Duodenal mucosa (tissue), 2 donors: ENCODE measurements around the gene PLEKHB2.
"Not testable (repeated sequence)": the region's sequence is repeated elsewhere in the genome, so short reads cannot be mapped to it uniquely, and the experiment has no call there.

ENCODE experiments used
- H3K27ac ChIP-seq: one replicate; pipeline ENCODE4 v1.7.0; 2013; ENCODE audit warnings: low read depth, low read length
- H3K27me3 ChIP-seq, 2 donors: one replicate each; pipeline ENCODE4 v1.7.0; 2013; ENCODE audit warnings: low read length in 2 of 2, control low read depth in 1 of 2; ENCODE audit not compliant: insufficient read depth in 2 of 2, control insufficient read depth in 1 of 2
- H3K36me3 ChIP-seq, 2 donors: one replicate each; pipeline ENCODE4 v1.7.0; 2013; ENCODE audit warnings: low read length in 2 of 2, control low read depth in 1 of 2; ENCODE audit not compliant: insufficient read depth in 2 of 2, control insufficient read depth in 1 of 2
- H3K4me1 ChIP-seq, 2 donors: one replicate each; pipeline ENCODE4 v1.7.0; 2013; ENCODE audit warnings: low read length in 2 of 2, control low read depth in 1 of 2; ENCODE audit not compliant: insufficient read depth in 2 of 2, control insufficient read depth in 1 of 2
- H3K4me3 ChIP-seq, 2 donors: one replicate each; pipeline ENCODE4 v1.7.0; 2013; ENCODE audit warnings: low read length in 2 of 2, low read depth in 1 of 2
- H3K9ac ChIP-seq, 2 donors: one replicate each; pipeline ENCODE4 v1.7.0; 2013; ENCODE audit warnings: low read length in 2 of 2, low read depth in 1 of 2
- H3K9me3 ChIP-seq, 2 donors: one replicate each; pipeline ENCODE4 v1.7.0; 2013; ENCODE audit warnings: low read length in 2 of 2, control low read depth in 1 of 2; ENCODE audit not compliant: control insufficient read depth in 1 of 2

PLEKHB2 gene

GRCh38 chr2:131142849-131143248 lies 37.7 kb downstream of the PLEKHB2 start:
- Histone ChIP-seq H3K4me1 (no peaks in the 10 kb centered on the region), H3K27me3 (no peaks in the 10 kb centered on the region), H3K27ac (no peak overlapping the region), H3K4me3 (no peak overlapping the region), H3K36me3 (peaks cover 50 to 74% of the 10 kb centered on the region in 2 donors), H3K9ac (no peak overlapping the region), H3K9me3 (no peaks in the 10 kb centered on the region)

DNA sequence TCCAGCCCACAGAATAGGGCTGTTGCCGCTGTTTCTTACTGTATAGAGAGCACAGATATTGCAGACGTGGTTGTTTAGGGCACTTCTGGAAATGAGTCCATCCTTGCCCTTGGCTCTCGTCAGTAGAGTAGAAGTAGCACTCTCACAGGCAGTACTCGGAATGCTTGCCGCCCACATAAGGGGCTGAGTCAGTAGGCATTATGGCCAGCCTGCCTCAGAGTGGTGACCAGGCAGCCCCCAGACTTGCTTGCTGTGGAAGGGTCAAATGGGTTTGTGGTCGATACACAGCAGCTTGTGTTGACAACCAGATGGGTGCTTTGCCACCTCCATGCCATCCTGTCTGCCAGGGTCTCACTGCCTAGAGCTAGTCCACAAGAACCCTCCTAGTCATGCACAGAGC lies 38.7 kb downstream of the PLEKHB2 start:
- no peaks in the 10 kb centered on the region for H3K9me3 ChIP-seq
- H3K27ac ChIP-seq: no peak overlapping the region
- H3K27me3 ChIP-seq: no peaks in the 10 kb centered on the region
- peaks cover 49 to 79% of the 10 kb centered on the region in 2 donors for H3K36me3 ChIP-seq
- H3K4me1 ChIP-seq: no peaks in the 10 kb centered on the region
- no peak overlapping the region for H3K9ac ChIP-seq
- no peak overlapping the region for H3K4me3 ChIP-seq

DNA sequence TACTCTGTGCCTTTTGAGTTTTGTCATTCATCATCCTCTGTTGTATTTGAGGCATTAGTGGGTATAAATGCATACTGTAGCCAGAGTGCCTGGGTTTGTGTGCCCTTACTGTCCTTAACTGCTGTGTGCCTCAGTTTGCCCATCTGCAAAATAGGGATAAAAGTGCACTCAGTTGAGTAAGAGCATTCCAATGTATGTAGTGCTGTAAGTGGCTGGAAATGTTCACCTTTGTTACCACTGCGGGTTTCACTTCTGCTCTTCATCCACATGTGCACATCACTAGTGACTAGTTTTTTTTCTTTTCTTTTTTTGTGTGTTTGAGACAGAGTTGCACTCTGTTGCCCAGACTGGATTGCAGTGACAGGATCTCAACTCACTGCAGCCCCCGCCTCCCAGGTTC lies 39.9 kb downstream of the PLEKHB2 start:
- Histone ChIP-seq H3K36me3 (peaks cover 37 to 76% of the 10 kb centered on the region in 2 donors), H3K9ac (no peak overlapping the region), H3K27me3 (no peaks in the 10 kb centered on the region), H3K4me1 (no peaks in the 10 kb centered on the region), H3K27ac (no peak overlapping the region), H3K4me3 (no peak overlapping the region), H3K9me3 (no peaks in the 10 kb centered on the region)

DNA sequence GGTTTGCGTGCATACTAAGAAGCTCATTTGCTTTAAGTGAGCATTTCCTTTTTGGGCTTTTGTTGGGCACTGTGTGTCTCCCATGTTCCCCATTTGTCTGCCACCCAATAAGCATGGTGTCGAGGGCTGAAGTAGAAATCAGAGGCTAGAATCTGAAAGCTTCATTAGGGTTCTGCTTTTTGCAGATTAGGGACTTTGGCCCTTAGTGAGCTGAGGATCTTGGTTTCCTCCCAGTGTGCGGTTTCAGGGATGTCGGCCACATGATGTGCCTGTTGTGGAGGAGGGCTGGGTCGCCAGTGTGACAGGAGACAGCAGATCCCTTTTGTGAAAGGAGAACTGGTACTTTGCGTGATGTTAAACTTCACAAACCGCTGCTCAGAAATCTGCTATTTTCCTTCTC lies 41.1 kb downstream of the PLEKHB2 start:
- Histone ChIP-seq H3K9me3 (no peaks in the 10 kb centered on the region), H3K36me3 (peaks cover 27 to 74% of the 10 kb centered on the region in 2 donors), H3K9ac (no peak overlapping the region), H3K27ac (no peak overlapping the region), H3K4me3 (no peak overlapping the region), H3K27me3 (no peaks in the 10 kb centered on the region), H3K4me1 (no peaks in the 10 kb centered on the region)

- H3K9me3 ChIP-seq: no peaks in the 10 kb centered on the region
- peaks cover 27 to 71% of the 10 kb centered on the region in 2 donors for H3K36me3 ChIP-seq
- H3K4me3 ChIP-seq: no peak overlapping the region
- no peaks in the 10 kb centered on the region for H3K4me1 ChIP-seq
- no peaks in the 10 kb centered on the region for H3K27me3 ChIP-seq
- no peak overlapping the region for H3K9ac ChIP-seq
- H3K27ac ChIP-seq: no peak overlapping the region
Observed at GRCh38 chr2:131146749-131147148, 41.6 kb downstream of the PLEKHB2 start.

DNA sequence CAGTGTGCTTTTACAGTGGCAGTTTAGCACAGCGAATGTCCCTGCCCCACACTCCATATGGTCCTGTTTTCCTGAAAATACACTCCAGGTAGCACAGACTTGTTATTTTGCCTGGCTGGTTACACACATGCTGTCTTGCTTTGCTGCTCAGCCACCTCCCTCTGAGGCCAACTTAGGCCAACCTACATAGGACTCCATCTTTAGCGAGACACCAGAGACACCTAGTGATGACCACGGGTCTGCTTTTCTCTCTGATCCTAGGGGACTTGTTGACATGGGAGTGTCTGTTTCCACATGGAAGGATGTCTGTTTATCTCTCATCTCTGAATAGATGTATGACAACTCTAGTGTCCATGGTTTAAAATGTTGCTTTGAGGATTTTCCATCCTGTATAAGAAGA lies 43.3 kb downstream of the PLEKHB2 start:
- Histone ChIP-seq H3K36me3 (peaks cover 20 to 63% of the 10 kb centered on the region in 2 donors), H3K27me3 (no peaks in the 10 kb centered on the region), H3K27ac (no peak overlapping the region), H3K4me3 (no peak overlapping the region), H3K4me1 (no peaks in the 10 kb centered on the region), H3K9me3 (no peaks in the 10 kb centered on the region), H3K9ac (no peak overlapping the region)

DNA sequence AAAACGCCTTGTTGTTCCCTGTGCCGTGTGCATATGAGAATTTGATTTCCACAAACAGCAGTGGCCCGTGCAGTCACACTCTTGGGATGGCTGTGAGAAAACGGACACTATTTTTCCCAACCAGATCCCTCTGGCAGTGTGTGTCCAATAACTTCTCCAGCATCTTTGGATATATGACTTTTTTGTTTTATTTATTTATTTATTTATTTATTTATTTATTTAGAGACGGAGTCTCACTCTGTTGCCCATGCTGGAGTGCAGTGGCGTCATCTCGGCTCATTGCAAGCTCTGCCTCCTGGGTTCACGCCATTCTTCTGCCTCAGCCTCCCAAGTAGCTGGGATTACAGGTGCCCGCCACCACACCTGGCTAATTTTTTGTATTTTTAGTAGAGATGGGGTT lies 45.0 kb downstream of the PLEKHB2 start:
- not testable (repeated sequence) for H3K27me3 ChIP-seq, H3K4me3 ChIP-seq, H3K9me3 ChIP-seq, H3K27ac ChIP-seq, H3K9ac ChIP-seq, H3K4me1 ChIP-seq
- H3K36me3 ChIP-seq: peaks cover 11 to 47% of the 10 kb centered on the region in 2 donors

GRCh38 chr2:131151398-131151797 lies 46.3 kb downstream of the PLEKHB2 start:
- Histone ChIP-seq H3K4me3 (no peak overlapping the region), H3K36me3 (peaks cover 11 to 39% of the 10 kb centered on the region in 2 donors), H3K27me3 (no peaks in the 10 kb centered on the region), H3K27ac (no peak overlapping the region), H3K9me3 (no peaks in the 10 kb centered on the region), H3K9ac (no peak overlapping the region), H3K4me1 (peaks cover 0 to 2% of the 10 kb centered on the region in 2 donors)

DNA sequence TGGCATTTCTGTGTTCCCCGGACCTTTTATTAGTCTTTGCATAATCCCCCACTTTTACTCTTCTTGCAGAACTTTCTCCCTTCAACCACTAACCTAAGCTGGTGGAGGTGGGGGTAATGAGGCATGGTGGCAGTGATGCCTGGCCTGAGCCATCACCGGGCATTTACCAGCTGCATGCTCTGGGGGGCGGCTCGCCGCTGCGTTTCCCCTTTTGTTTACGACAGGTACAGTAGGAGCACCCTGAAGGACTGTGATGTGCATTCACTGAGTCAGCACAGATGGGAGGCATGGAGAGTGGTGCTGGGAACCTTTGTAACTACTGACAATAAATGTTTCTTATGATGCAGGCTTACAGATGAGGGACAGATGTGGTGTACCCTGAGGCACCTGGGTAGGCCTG lies 46.9 kb downstream of the PLEKHB2 start:
- peaks cover 0 to 5% of the 10 kb centered on the region in 2 donors for H3K4me1 ChIP-seq
- no peak overlapping the region for H3K4me3 ChIP-seq
- no peak overlapping the region for H3K9ac ChIP-seq
- no peaks in the 10 kb centered on the region for H3K9me3 ChIP-seq
- H3K36me3 ChIP-seq: peaks cover 6 to 32% of the 10 kb centered on the region in 2 donors
- H3K27ac ChIP-seq: no peak overlapping the region
- H3K27me3 ChIP-seq: no peaks in the 10 kb centered on the region

- Histone ChIP-seq H3K4me3 (no peak overlapping the region), H3K4me1 (peaks cover 0 to 5% of the 10 kb centered on the region in 2 donors), H3K9ac (no peak overlapping the region), H3K36me3 (peaks cover 0 to 20% of the 10 kb centered on the region in 2 donors), H3K27me3 (no peaks in the 10 kb centered on the region), H3K9me3 (no peaks in the 10 kb centered on the region), H3K27ac (no peak overlapping the region)
Observed at GRCh38 chr2:131153529-131153928, 48.4 kb downstream of the PLEKHB2 start.

- Histone ChIP-seq H3K36me3 (peaks cover 0 to 15% of the 10 kb centered on the region in 2 donors), H3K4me3 (no peak overlapping the region)
Observed at GRCh38 chr2:131154071-131154531, 49.0 kb downstream of the PLEKHB2 start.

More at GRCh38 chr2:131154071-131154531, 49.0 kb downstream of the PLEKHB2 start:
- Histone ChIP-seq H3K9me3 (no peaks in the 10 kb centered on the region), H3K27me3 (no peaks in the 10 kb centered on the region), H3K9ac (no peak overlapping the region), H3K27ac (no peak overlapping the region), H3K4me1 (peaks cover 0 to 5% of the 10 kb centered on the region in 2 donors)
